ENCODE results near the gene RESP18.
"Not testable (repeated sequence)": the region's sequence is repeated elsewhere in the genome, so short reads cannot be mapped to it uniquely, and the experiment has no call there.

Gene RESP18

DNA sequence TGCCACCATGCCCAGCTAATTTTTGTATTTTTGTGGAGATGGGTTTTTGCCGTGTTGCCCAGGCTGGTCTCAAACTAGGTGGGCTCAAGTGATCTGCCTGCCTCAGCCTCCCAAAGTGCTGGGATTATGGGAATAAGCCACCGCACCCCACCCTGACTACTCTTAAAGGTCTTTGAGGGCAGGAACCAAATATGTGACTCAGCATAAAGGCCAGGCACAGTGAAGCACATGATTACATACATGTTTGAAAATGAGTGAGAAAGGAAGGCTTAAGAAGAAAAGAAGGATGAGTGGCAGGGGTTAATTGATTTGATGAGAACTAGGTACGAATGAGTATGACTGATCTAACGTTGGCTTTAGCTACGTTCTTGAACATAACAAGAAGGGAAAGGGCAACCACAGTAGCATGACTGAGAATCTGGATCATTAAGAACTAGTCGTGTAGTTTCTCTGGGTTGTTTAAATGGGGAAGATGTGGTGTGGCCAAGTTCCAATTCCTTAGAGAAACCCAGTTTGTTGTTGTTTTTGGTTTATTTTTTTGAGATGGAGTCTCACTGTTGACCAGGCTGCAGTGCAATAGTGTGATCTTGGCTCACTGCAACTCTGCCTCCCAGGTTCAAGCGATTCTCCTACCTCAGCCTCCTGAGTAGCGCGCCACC is 6.8 kb downstream of the RESP18 start:
- no peak for DNase-seq (ENCODE audit: low read depth)

- DNase-seq (ENCODE audit: low read depth), result no peak
These were observed 7.4 kb downstream of the RESP18 start for GRCh38 chr2:219325136-219325535.

DNA sequence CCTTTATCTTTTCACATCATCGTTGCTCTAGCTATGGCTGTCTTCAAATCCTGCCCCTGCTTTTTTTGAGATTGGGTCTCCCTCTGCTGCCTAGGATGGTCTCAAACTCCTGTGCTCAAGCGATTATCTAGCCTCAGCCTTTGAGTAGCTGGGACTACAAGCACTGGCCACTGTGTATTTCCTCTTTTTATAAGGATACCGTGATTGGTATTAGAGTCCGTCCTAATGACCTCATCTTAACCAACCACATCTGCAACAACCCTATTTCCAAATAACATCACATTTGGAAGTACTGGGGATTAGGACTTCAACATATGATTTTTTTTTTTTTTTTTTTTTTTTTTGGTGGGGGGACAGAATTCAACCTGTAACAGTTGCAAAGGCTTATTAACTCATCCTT is 9.1 kb downstream of the RESP18 start:
- no peak for DNase-seq (ENCODE audit: low read depth)

GRCh38 chr2:219314804-219315468 is 17.6 kb downstream of the RESP18 start:
- DNase-seq (ENCODE audit: low read depth), result no peak

GRCh38 chr2:219312683-219313263 is 19.8 kb downstream of the RESP18 start:
- not testable (repeated sequence) for DNase-seq (ENCODE audit: low read depth)

DNA sequence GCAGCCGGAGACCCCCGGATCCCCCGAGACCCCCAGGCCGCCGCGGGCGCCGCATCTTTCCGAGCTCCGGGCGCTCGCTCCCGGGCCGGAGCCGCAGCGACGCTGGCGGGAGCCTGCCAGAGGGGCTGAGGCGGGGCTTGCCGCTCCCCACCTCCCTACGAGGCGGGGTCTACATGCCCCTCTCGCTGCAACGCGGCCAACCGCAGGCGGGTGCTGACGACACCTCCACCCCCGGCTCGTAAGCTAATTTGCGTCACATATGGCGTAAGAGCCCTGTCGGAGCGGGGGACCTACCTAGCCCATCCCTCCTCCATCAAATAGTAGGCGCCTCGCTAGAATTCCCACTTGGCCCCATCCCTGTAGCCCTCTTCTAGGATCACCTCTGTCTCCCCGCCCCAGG is 23.3 kb downstream of the RESP18 start, which contains the start of gene PTPRN:
Gene PTPRN, minus strand, starts transcription at position 124 of the 400 bp plus-strand sequence. Its CDS starts 69 bp downstream, at position 55.
- DNase-seq (ENCODE audit: low read depth), result peak; percentile 86

- peak; percentile 77 for DNase-seq (ENCODE audit: low read depth)
These were observed 24.1 kb downstream of the RESP18 start for GRCh38 chr2:219308142-219309101.

DNA sequence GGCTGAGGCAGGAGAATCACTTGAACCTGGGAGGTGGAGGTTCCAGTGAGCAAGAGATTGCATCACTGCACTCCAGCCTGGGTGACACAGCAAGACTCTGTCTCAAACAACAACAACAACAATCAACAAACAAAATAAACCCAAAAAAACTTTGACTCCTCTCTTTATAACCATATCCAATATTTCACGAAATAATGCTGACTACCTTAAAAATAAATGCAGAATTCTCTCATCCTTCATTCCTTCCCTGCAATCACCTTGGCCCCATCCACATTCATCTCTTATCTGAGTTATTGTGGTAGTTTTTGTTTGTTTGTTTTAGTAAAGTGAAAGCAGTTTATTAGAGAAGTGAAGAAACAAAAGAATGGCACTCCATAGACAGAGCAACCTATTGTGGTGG is 26.5 kb downstream of the RESP18 start:
- no peak for DNase-seq (ENCODE audit: low read depth)

DNA sequence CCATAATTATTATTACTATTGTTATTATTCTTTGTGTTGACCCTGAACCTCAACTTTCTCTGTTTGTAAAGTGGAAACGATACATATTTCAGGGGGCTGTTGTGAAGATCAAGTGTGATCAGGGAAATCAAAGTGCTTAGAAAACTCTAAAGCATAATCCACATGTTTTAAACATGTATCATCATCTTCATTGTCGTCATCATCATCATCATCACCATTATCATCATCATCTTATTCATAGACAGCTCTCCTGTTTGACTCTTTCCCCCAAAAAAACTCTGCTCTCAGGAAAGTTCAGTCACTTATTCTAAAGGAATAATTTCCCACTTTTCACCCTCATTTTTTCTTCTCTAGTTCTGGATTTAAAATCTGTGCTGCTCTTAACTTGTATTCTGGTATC is 28.3 kb downstream of the RESP18 start:
- no peak for DNase-seq (ENCODE audit: low read depth)

GRCh38 chr2:219302412-219302968 is 30.1 kb downstream of the RESP18 start:
- no peak for DNase-seq (ENCODE audit: low read depth)

DNA sequence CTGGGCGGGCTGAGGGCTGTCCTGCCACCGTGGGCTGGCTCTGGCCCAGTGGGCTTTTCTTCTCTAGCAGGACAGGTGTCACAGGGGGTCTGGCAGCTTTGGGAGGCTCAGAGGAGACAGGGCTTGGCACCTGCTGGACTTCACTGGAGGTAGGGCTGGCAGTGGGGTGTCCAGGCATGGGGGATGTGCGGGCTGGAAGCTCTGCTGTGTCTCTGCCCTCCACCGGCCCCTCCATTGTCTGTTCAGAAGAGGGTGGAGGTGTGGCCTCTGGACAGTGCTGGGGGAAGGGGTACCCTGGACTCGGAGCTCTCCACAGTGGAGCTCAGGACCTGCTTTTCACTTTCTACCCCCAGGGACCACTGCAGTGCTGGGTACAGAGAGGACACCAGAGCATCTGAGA is 32.5 kb downstream of the RESP18 start:
- no peak for DNase-seq (ENCODE audit: low read depth)

DNA sequence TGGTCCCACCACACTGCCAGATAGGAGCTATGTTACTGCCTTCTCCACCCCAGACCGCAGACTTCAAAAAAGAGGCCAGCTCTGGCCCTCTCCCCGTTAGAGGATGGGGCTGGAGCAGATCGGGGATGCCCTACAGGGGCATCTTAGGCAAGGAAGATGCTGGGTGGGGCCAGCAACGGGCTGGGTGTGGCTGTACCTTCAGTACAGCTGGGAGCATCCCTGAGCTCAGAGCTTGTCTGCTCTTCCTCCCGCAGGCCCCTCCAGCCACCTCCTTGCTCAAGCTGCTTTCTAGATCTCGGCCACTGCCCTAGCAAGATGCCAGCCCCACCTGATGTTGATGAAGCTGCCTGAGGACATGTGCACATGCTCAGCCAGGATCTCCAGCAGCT is 33.2 kb downstream of the RESP18 start:
- no peak for DNase-seq (ENCODE audit: low read depth)

DNA sequence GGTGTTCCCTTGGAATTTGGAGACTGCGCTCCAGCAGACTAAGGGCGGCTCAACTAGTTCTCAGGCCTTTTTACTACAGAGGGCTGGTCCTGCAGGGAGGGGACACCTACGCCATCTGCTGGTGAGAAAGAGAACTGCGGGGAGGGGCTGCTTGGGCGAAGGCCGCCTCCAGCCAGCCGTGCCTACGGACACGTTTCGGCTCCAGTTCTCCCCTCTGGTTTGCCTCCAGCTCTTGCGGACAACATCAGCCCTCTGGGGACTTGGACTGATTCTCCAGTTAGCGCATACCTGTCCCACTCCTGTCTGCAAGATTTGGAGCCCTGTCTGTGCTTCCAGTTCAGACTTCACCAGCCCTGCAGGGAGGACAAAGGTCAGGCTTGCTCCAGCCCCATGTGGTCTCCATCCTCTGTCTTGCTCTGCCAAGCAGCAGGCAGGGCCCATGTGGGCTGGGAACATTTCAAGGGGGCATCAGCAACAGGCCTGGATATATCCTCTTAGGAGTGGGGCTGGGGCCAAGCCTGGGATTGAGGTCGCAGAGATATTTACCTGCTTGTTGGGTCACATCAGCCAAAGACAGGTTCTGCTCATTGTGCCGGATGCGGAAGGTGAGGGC is 33.7 kb downstream of the RESP18 start:
- peak; percentile 50 for DNase-seq (ENCODE audit: low read depth)

- DNase-seq (ENCODE audit: low read depth), result no peak
These were observed 34.6 kb downstream of the RESP18 start for GRCh38 chr2:219297766-219298456.

GRCh38 chr2:219296631-219297391 is 35.7 kb downstream of the RESP18 start:
- no peak for DNase-seq (ENCODE audit: low read depth)

DNA sequence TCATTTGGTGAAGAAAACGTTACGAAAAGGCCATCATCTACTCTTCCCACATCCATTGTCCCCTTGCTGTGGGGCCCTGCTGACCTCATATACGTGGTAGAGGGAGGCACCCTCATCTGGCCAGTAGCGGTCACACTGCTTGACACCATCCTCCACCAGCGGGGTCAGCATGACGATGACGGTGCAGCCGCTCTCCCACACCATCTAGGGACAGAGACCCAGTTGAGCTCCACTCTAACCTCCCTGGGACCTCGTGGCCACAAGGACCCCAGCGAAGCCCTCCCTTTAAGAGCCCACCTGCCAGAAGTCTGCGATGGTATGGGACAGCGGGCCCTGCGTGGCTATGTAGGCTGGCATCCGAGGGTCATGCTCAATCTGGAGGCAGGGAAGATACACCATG is 36.4 kb downstream of the RESP18 start:
- DNase-seq (ENCODE audit: low read depth), result no peak

GRCh38 chr2:219294356-219295351 is 37.9 kb downstream of the RESP18 start:
- peak; percentile 62 for DNase-seq (ENCODE audit: low read depth)

- no peak for DNase-seq (ENCODE audit: low read depth)
These were observed 38.8 kb downstream of the RESP18 start for GRCh38 chr2:219293736-219294231.

GRCh38 chr2:219292616-219293015 is 39.9 kb downstream of the RESP18 start:
- DNase-seq (ENCODE audit: low read depth), result no peak

Data from amniotic epithelial cell (primary cell).